Bronchial epithelial cell (primary cell): ENCODE data around the gene NIPSNAP3A. TPM values are rescaled to one million over a fixed set of nuclear protein-coding genes. Genes with fewer than 3 reads are reported as not detected.
"Not testable (repeated sequence)": the region's sequence is repeated elsewhere in the genome, so short reads cannot be mapped to it uniquely, and the experiment has no call there.

Experiments used
- DNase-seq: peaks from one replicate; pipeline ENCODE4 v3.0.0-alpha.2; 2010; ENCODE audit warnings: low read depth
- FAIRE-seq: peaks from 2 replicates; lab custom pipeline; 2011; peaks lifted over from hg19 to GRCh38; lab: Jason Lieb, UNC
- H3K27me3 ChIP-seq: 2 replicates; pipeline ENCODE4 v1.5.1; 2011; ENCODE audit warnings: low read length; ENCODE audit not compliant: control insufficient read depth, insufficient read depth
- H3K36me3 ChIP-seq: 2 replicates; pipeline ENCODE4 v1.5.1; 2011; ENCODE audit warnings: low read length; ENCODE audit not compliant: control insufficient read depth, insufficient read depth
- H3K4me3 ChIP-seq: 2 replicates; pipeline ENCODE4 v1.5.1; 2011; ENCODE audit warnings: mild to moderate bottlenecking, low read depth, low read length, control low read depth
- total RNA-seq: library from RNA; depleted of rRNA; stranded (reverse); fragments of >200 nt; gene quantifications from 2 replicates; pipeline ENCODE4 v1.2.1, GENCODE V29; 2014
- TF ChIP-seq, protein P1 (sequence below): IDR thresholded peaks from 2 replicates; pipeline ENCODE4 v1.5.1; 2011; ENCODE audit warnings: mild to moderate bottlenecking, moderate library complexity, low read length, control low read depth, inconsistent platforms; ENCODE audit not compliant: insufficient read depth, severe bottlenecking

The NIPSNAP3A gene
- total RNA-seq, 1 donor from 2014 or later: 26.9 TPM

DNA sequence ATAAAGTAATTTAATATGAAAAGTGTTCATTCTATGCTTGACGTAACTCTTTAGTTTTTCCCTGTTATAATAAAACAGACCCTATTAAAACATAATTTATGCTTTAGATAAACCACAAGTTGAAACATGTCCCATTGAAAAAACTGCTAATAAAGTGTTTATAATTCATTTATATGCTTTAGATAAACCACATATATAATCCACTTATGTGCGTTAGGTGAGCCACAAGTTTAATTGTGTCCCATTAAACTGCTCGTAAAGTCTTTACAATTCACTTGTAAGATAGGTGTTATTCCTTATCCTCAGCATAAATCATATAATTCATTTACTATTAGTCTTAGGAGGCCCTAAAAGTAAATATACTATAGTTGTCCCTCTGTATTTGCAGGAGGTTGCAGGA is 20.0 kb downstream of the NIPSNAP3A start:
- no peak for FAIRE-seq
- TF ChIP-seq, protein P1, sequence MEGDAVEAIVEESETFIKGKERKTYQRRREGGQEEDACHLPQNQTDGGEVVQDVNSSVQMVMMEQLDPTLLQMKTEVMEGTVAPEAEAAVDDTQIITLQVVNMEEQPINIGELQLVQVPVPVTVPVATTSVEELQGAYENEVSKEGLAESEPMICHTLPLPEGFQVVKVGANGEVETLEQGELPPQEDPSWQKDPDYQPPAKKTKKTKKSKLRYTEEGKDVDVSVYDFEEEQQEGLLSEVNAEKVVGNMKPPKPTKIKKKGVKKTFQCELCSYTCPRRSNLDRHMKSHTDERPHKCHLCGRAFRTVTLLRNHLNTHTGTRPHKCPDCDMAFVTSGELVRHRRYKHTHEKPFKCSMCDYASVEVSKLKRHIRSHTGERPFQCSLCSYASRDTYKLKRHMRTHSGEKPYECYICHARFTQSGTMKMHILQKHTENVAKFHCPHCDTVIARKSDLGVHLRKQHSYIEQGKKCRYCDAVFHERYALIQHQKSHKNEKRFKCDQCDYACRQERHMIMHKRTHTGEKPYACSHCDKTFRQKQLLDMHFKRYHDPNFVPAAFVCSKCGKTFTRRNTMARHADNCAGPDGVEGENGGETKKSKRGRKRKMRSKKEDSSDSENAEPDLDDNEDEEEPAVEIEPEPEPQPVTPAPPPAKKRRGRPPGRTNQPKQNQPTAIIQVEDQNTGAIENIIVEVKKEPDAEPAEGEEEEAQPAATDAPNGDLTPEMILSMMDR: no peak
- Histone ChIP-seq H3K36me3 (no peaks in the 10 kb centered on the region), H3K4me3 (no peak overlapping the region), H3K27me3 (no peaks in the 10 kb centered on the region)
- DNase-seq: no peak

DNA sequence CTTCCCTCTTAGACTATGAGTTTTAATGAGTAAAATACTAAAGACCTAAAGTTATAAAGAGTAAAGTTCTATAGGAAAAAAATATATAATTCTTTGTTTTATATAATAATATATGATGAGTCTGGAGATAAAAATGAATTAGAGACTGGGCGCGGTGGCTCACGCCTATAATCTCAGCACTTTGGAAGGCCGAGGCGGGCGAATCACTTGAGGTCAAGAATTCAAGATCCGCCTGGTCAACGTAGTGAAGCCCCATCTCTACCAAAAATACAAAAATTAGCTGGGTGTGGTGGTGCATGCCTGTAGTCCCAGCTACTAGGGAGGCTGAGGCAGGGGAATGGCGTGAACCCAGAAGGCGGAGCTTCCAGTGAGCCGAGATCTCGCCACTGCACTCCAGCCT is 21.5 kb downstream of the NIPSNAP3A start:
- DNase-seq, H3K4me3 ChIP-seq, H3K36me3 ChIP-seq, FAIRE-seq, H3K27me3 ChIP-seq: not testable (repeated sequence)

DNA sequence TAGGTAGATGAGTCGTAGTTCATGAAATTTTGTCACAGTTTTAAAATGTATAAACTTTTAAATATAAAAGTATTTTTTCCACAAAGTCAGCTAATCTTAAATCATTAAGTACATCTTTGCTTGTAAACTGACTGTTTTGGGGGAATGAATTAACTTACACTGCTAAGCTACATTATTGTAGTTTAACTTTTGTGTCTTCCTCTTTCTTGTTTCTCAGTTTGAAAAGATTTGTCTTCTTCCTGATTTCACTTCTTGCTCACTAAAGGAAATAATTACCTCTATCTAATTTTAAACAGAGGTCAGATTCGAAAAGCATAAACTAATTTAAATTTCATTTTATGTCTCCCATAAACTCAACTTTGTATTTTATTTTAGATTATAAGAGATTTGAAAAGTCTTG is 22.2 kb downstream of the NIPSNAP3A start:
- DNase-seq (no peak), FAIRE-seq (no peak)
- H3K4me3 ChIP-seq: no peak overlapping the region
- no peaks in the 10 kb centered on the region for H3K27me3 ChIP-seq
- no peaks in the 10 kb centered on the region for H3K36me3 ChIP-seq
- TF ChIP-seq, protein P1: no peak

DNA sequence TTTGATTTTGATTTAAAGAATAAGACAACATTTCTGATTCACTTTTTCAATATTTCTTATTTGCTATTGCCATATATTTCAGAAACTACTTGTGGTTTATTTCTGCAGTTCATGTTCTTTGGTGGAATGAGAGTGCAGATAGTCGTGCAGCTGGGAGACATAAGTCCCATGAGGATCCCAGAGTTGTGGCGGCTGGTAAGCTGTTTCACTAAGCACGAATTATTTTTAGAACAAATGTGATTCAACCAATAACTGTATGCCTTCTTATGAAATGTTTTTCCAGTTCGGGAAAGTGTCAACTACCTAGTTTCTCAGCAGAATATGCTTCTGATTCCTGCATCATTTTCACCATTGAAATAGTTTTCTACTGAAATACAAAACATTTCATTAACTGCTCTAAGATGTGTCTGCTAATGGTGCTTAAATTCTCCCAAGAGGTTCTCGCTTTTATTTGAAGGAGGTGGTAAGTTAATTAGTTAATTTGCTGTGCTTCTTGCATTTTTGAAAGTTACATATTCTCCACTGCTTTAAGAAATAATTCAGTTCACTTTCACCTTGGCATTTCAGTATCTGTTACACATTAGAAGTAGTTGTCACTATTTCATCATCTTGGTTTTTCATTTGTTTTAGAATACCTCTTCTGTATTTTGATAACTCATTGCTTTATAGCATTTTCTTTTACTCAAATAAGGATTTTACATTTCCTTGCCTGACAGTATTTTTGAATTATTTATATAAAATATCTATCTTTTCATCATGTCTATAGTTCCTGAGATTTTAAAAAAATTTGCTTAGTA is 25.4 kb downstream of the NIPSNAP3A start:
- Histone ChIP-seq H3K36me3 (no peaks in the 10 kb centered on the region), H3K27me3 (no peaks in the 10 kb centered on the region), H3K4me3 (no peak overlapping the region)
- TF ChIP-seq, protein P1: no peak
- no peak for FAIRE-seq
- no peak for DNase-seq

DNA sequence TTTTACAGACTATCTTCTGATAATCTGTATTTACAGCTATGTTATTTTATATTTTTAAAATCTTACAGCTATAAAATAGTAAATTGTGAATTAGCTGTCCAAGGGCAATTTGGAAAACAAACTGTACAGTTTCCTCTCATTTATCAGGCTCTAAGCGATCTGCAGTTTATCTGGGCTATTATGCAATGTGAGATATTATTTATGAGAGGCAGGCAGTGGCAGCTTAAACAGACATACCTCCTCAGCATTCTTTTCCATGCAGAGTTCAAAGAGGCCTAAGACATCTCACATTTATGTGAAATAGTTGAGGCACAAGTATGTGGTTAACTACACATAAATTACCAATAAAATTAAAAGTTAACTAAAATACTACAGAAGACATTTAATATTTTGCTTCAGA is 26.6 kb downstream of the NIPSNAP3A start:
- DNase-seq (no peak), FAIRE-seq (no peak)
- TF ChIP-seq, protein P1: no peak
- no peaks in the 10 kb centered on the region for H3K36me3 ChIP-seq
- H3K4me3 ChIP-seq: no peak overlapping the region
- H3K27me3 ChIP-seq: no peaks in the 10 kb centered on the region

DNA sequence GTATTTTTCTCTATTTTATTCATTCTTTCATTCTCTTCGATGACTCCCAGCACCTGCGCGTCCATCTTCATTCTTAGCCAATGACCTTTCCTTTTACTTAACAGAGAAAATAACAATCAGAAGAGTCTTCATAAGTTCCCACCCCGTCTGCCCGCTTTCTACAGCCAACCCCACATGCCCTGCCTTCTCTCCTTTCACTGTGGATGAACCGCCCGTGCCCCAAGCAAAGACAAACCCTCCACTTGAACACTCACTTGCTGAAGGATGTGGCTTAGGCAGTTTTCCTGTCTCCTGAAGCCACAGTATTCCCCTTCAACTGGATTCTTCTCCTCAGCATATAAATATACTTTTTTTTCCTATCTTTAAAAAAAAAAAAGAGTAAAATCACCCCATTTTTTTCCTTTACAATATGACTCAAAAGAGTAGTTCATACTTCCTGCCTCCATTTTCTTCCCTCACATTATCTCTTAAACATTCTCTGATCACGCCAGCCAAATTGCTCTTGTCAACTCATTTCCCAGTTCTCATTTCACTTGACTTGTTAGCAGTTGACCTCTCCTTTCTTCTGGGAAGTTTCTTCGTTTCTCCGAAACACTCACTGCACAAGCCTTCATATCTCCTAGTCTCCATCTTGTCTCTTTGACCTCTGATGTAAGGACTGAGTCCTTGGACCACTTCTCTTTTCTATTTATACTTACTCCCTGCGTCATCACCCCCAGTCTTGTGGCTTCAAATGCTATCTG is 27.5 kb downstream of the NIPSNAP3A start:
- no peak overlapping the region for H3K4me3 ChIP-seq
- no peaks in the 10 kb centered on the region for H3K27me3 ChIP-seq
- no peak for FAIRE-seq
- TF ChIP-seq, protein P1: no peak
- DNase-seq: no peak
- H3K36me3 ChIP-seq: no peaks in the 10 kb centered on the region
